GM19463 (cell line): ENCODE measurements around the gene ERI3.

ENCODE experiments used
- ATAC-seq: cut with Tn5 transposase; IDR thresholded peaks from one replicate; pipeline ENCODE4 v1.9.1; 2021; ENCODE audit warnings: mild to moderate bottlenecking, moderate library complexity; ENCODE audit not compliant: unreplicated experiment

Gene ERI3

DNA sequence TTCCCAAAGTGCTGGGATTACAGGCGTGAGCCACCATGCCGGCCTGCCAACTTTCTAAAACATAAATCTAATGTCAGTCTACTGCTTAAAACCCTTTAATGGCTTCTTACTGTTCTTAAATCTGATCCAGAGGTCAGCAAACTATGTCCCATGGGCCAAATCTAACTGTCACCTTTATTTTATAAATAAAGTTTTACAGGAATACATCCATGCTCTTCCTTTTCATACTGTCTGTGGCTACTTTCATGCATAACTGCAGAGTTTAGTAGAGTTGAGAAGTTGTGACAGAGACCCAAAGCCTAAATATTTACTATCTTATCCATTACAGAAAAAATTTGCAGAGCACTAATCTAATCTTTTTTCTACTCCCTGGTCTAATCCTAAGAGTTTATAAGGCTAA lies 3.8 kb downstream of the ERI3 start:
- ATAC-seq: no peak

DNA sequence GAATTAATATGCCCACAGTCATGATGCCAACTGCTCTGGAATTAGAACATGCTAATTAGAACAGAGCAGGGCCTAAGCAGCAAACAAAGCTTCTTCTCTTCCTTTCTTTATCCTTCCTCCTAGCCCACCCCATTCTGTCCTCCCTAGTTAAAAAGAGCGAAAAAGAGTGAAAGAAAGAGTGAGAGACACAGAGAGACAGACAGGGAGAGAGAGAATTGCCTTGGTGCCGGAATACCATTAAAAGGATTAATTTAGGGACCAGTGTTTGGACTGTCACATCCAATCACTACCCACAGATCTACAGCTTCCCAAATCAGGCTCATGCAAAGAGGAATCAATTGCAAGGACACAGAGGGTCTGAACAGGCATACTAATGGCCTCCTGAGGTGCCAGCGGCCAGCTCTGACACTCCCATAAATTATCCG lies 7.0 kb downstream of the ERI3 start:
- ATAC-seq: no peak

GRCh38 chr1:44347280-44347679 lies 7.8 kb downstream of the ERI3 start:
- no peak for ATAC-seq

DNA sequence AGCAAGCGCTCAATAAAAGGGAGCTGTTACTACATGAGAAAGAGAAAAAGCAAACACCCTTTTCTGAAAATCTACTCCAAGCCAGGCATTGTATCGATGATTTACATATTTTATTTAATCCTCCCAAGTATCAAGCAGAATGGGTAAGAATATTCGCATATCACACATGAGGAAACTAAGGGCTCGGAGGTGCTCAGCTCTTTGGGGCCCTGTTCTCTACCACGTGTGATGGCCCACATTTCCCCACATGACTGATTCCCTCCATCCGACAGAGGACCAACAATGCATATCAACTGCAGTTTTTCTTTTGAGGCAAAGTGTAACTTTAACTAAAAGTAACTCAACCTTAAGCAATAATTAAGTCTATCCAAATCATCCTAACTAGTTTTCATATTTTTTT lies 8.2 kb downstream of the ERI3 start:
- ATAC-seq: no peak

DNA sequence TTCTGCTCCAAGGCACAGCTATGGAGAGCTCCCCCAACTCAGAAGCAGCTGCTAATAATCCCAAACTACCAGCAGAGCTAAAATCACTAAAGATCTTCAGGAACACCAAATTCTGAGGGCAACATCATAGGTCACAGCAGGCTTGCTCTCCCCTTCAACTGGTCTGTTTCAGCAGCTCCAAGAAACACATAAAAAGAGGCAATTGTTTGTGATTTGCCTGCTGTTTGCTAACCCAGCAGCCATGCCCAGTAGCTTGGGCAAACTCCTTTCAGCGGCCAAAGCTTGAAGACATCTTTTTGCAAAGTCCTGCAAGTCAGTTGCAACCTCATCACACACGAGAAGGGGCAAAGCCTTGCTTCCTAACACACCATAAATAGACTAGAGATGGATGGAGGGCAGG lies 8.9 kb downstream of the ERI3 start:
- ATAC-seq: no peak

- no peak for ATAC-seq
Measured at GRCh38 chr1:44345187-44345775, 9.8 kb downstream of the ERI3 start.

DNA sequence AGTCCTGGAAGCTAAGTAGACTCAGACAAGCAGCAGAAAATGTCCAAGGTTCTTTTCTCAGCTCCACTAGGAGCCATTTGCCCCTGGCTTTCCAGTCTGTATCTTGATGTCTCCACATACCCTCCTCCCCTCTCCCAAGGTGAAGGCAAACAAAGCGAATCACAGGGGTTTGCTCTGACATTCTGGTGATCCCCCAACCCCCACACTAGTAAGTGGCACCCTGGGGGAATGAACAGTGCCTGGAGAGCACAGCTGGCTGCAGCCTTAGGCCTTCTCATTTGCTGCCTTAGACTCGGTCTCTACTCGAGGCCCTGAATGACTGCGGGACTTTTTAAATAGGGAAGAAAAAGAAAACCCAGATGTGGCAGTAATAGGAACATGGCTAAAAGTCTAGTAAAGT lies 15.3 kb downstream of the ERI3 start:
- ATAC-seq: no peak

GRCh38 chr1:44338136-44338535 lies 16.9 kb downstream of the ERI3 start:
- ATAC-seq: no peak

DNA sequence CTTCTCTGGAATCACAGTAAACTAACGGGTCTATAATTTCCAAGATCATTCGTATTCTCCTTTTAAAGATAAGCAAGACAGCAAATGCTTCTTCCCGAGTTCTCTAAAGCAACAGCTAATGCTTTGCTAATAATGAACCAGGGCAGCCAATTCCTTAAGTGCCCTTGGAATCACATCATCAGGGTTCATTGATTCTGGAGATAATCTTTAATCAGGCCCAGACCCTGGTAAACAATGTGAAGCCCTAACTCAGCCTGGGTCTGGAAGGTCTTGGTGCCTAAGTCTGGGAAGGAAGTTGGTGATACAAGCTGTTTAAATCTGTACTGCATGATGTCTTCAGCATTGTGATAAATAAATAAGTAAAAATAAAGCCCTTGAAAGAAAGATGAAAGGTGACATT lies 18.4 kb downstream of the ERI3 start:
- no peak for ATAC-seq

- ATAC-seq: no peak
Measured at GRCh38 chr1:44334968-44335367, 20.1 kb downstream of the ERI3 start.

GRCh38 chr1:44333376-44333775 lies 21.7 kb downstream of the ERI3 start:
- no peak for ATAC-seq

GRCh38 chr1:44332505-44332904 lies 22.6 kb downstream of the ERI3 start:
- ATAC-seq: no peak

DNA sequence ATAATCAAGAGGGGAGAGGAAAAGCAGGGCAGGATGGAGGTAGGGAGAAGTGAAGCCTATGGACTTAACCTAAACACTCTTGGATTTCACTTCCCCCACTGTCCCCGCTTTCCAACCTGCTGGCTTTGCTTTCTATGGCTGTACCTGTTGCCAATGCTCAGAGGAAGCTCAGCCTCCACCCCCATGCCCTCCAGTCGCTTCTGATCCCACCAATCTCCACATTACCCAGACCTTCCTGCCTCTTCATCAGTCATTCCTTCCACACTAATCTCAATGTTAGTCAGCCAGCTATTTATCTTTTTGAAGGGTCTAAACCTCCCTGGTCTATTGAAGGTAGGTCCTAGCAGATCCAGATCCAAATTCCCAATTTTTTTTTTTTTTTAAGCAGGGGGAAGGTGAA lies 24.1 kb downstream of the ERI3 start:
- ATAC-seq: no peak

- ATAC-seq: no peak
Measured at GRCh38 chr1:44328671-44329416, 26.2 kb downstream of the ERI3 start.

GRCh38 chr1:44327679-44328491 lies 27.2 kb downstream of the ERI3 start:
- no peak for ATAC-seq

DNA sequence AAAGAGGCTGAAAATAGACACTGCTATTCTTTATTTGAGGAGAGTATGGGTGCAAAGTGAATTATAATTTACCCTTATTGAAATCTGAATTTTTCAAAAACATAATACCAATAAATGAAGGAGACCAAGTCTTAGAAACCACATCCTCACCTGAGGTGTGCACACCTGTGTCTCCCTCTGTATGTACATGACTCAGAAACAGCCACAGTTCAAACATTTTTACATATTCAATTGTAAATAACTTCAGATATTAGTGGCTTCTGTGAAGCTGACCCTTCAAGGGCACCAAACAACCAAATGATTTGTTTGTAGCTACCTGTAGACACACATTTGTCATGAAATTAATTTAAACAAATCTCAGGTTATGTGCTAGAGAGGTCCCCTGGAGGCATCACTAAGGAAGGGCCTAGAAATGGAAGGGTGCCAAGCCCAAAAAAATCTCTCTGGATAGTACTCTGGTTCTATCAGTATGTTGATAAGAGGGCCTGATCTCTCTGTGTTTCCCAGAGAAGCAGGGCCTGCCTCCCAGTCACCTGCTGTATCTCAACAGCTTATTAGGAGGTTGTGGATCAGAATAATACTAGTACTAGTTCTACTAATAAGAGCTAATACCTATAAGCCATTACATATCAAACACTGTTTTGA lies 28.1 kb downstream of the ERI3 start:
- ATAC-seq: no peak

GRCh38 chr1:44326024-44326701 lies 28.9 kb downstream of the ERI3 start:
- ATAC-seq: no peak

DNA sequence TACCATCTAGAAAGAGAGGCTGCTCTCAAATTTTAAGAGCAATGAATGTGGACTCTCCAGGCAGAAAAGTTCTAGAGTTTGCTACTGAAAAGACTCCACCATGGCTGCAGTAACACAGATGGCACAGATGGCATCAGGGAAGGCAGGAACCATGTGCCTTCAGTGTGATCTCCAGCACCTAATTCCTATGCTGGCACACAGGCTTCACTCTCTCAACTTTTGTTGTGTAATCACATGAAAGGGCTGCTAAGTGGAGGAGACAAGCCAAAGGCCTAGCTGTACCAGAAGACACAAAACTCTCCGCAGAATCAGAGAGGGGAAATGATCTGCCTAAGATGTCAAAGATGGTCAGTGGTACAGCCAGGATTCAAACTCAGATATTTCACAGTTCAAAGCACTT lies 31.1 kb downstream of the ERI3 start:
- no peak for ATAC-seq

- no peak for ATAC-seq
Measured at GRCh38 chr1:44322367-44322766, 32.7 kb downstream of the ERI3 start.

DNA sequence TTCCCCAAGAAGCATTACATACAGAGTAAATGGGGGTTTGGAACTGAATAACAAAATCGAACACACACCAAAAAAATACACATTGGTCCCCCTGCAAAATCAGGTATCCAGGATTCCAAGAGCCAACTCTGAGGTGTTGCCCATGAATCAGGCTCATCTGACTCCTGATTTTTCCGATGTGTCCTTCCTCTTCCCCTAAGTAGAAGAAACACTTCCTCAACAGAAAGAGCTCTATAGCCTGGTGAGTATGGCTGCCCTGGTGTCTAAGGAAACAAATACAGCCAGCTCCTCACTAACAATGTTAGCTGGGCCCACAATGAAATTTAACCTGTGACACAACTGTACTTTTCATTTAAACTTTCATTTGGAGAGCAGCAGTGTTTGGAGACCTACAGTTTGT lies 33.6 kb downstream of the ERI3 start:
- ATAC-seq: no peak
